Putamen (tissue), 1 donor: Measurements from ENCODE around the gene SNAP47.

ENCODE experiments used
- DNase-seq: peaks from one replicate; pipeline ENCODE4 v3.0.0-alpha.2; 2016; ENCODE audit warnings: low spot score

Gene SNAP47

GRCh38 chr1:227798078-227798802, 63.0 kb downstream of the SNAP47 start:
- DNase-seq = no peak

DNA sequence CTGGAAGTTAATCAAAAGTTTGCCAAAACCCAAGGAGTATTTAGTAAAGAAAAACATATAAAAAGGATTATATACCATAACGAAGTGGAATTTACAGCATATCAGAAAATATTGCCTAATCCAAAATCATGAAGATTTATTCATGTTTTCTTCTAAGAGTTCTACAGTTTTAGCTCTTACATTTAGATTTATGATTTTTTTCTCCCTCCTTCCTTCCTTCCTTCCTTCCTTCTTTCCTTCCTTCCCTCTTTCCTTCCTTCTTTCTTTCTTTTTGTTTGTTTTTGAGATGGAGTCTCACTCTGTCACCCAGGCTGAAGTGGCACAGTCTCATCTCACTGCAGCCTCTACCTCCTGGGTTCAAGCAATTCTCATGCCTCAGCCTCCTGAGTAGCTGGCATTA, 64.5 kb downstream of the SNAP47 start:
- no peak for DNase-seq

DNA sequence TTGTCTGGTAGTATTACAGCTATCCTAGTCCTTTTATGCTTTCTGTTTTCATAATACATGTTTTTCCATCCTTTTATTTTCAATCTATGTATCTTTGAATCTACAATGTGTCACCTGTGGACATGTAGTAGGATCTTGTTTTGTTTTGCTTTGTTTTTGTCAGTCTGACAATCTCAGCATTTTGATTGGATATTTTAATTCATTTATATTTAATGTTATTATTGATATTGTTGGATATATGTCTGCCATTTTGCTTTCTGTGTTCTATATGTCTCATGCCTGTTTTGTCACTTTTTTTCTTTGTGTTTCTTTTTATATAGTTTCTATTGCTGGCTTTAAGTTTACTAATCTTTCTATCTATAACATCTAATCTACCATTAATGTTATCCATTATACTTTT, 68.7 kb downstream of the SNAP47 start:
- no peak for DNase-seq

DNA sequence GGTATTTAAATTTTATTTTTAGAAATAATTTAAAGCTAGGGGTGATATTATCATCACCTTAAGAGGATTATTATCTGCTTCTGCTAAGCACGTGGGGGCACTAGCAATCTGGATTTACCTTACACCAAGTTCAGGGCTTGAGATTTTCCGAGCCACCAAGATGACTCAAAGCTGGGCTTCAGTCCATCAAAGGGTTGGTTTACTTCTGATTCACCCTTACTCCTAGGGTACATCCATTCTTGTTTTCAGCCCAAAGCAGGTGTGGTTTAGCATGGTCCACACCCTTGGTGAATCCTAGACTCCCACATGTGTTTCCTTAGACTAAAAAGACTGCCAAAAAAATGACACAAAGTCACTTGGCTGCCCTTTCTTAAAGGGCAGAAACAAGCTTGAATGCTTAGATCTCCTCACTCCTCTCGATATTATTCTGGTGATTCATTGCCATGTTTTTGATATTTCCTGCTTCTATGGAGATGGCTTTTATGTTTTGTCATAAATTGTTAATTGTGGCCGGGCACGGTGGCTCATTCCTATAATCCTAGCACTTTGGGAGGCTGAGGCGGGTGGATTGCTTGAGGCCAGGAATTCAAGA, 70.5 kb downstream of the SNAP47 start:
- DNase-seq = no peak

DNA sequence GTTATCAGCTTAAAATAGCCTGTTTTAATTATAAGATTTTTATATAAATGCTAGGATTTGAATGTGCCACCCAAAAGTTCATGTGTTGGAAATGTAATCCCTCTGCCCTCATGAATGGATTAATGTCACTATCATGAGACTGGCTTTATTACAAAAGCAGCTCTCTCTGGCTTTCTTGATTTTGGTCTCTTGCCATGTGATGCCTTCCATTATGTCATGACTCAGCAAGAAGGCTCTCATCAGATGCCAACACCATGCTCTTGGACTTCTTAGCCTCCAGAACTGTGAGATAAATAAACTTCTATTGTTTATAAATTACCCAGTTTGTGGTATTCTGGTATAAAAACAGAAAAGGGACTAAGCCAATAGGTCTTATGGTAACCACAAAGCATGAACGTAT, 73.3 kb downstream of the SNAP47 start:
- DNase-seq = no peak

GRCh38 chr1:227809026-227809425, 73.8 kb downstream of the SNAP47 start:
- no peak for DNase-seq

DNA sequence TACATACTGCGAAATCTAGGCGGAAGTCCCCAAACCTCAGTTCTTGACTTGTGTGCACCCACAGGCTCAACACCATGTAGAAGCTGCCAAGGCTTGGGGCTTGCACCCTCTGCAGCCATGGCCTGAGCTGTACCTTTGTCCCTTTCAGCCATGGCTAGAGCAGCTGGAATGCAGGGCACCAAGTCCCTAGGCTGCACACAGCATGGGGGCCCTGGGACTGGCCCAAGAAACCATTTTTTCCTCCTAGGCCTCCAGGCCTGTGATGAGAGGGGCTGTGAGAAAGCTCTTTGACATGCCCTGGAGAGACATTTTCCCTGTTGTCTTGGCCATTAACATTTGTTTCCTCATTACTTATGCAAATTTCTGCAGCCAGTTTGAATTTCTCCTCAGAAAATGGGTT, 78.7 kb downstream of the SNAP47 start:
- no peak for DNase-seq

DNA sequence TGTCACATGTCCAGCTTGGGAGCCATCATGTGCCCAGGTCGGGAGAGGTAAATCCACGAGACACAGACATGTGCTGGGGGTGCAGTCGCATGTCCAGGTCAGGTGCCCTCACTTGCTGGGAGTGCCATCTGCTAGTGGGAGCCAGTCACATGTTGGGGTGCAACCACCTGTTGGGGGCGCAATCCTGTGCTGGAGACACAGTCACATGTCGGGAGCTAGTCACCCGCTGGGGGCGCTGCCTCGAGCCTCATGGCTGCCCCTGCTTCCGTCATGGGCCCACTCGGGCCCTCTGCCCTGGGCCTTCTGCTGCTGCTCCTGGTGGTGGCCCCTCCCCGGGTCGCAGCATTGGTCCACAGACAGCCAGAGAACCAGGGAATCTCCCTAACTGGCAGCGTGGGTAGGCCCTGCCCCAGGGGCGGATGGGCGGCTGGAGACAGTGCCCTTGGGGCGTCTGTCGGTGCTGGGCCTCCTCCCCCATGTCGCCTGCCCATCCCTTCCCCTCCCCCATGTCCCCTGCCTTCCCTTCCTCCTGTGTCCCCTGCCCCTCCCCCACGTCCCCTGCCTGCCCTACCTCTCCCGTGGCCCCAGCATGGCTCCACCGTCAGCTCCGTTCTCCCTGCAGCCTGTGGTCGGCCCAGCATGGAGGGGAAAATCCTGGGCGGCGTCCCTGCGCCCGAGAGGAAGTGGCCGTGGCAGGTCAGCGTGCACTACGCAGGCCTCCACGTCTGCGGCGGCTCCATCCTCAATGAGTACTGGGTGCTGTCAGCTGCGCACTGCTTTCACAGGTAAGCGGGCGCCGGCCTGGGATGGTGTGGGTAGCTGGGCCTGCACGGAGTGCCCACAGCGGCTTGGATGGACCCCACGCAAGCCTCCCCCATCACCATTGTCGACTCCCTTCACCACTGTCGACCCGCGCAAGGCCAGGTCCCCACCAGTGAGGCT, 80.5 kb downstream of the SNAP47 start, which contains the start of gene PRSS38:
TSS of gene PRSS38 (plus strand) at position 208 of the 942 bp plus-strand sequence. CDS start at position 250, 42 bp downstream.
- DNase-seq = no peak

- DNase-seq = no peak
Measured at GRCh38 chr1:227816750-227817446, 81.7 kb downstream of the SNAP47 start.

- DNase-seq = no peak
Measured at GRCh38 chr1:227823537-227823936, 88.3 kb downstream of the SNAP47 start.

- no peak for DNase-seq
Measured at GRCh38 chr1:227824204-227824603, 89.0 kb downstream of the SNAP47 start.

- no peak for DNase-seq
Measured at GRCh38 chr1:227828786-227829185, 93.6 kb downstream of the SNAP47 start.
